HUES6 (cell line): ENCODE results near the gene PLXDC1.
A peak's percentile ranks its signal among the peaks of the same experiment; 100 is the strongest.
"Not testable (repeated sequence)": the region's sequence is repeated elsewhere in the genome, so short reads cannot be mapped to it uniquely, and the experiment has no call there.

ENCODE experiments used
- H3K27ac ChIP-seq: 2 replicates; pipeline ENCODE4 v1.7.0; 2013; ENCODE audit warnings: low read depth, mild to moderate bottlenecking, low read length, inconsistent platforms
- H3K27me3 ChIP-seq: 2 replicates; pipeline ENCODE4 v1.6.1; 2013; ENCODE audit warnings: low read length; ENCODE audit not compliant: control insufficient read depth, insufficient read depth
- H3K36me3 ChIP-seq: 2 replicates; pipeline ENCODE4 v1.6.1; 2013; ENCODE audit warnings: low read length; ENCODE audit not compliant: control insufficient read depth, insufficient read depth
- H3K4me1 ChIP-seq: 2 replicates; pipeline ENCODE4 v1.6.1; 2013; ENCODE audit warnings: low read length; ENCODE audit not compliant: control insufficient read depth, insufficient read depth
- H3K4me3 ChIP-seq: 2 replicates; pipeline ENCODE4 v1.5.1; 2013; ENCODE audit warnings: low read depth, low read length
- H3K9ac ChIP-seq: one replicate; pipeline ENCODE4 v1.6.1; 2013; ENCODE audit warnings: mild to moderate bottlenecking, low read length
- H3K9me3 ChIP-seq: 2 replicates; pipeline ENCODE4 v1.6.1; 2013; ENCODE audit warnings: low read depth, low read length; ENCODE audit not compliant: control insufficient read depth, insufficient read depth

The PLXDC1 gene

GRCh38 chr17:39141294-39141693 lies 10.1 kb downstream of the PLXDC1 start:
- peaks cover 3% of the 10 kb centered on the region; the same call in 1 of the 2 replicates for H3K9me3 ChIP-seq
- no peak overlapping the region for H3K9ac ChIP-seq

GRCh38 chr17:39139561-39139960 lies 11.9 kb downstream of the PLXDC1 start:
- H3K9me3 ChIP-seq = peaks cover 3% of the 10 kb centered on the region; the same call in 1 of the 2 replicates
- H3K36me3 ChIP-seq = no peaks in the 10 kb centered on the region
- H3K9ac ChIP-seq = no peak overlapping the region
- H3K4me3 ChIP-seq = no peak overlapping the region
- no peaks in the 10 kb centered on the region for H3K4me1 ChIP-seq
- H3K27me3 ChIP-seq = no peaks in the 10 kb centered on the region
- H3K27ac ChIP-seq = no peak overlapping the region

More at GRCh38 chr17:39141294-39141693, 10.1 kb downstream of the PLXDC1 start:
- Histone ChIP-seq H3K36me3 (no peaks in the 10 kb centered on the region), H3K4me3 (no peak overlapping the region), H3K27ac (no peak overlapping the region), H3K4me1 (no peaks in the 10 kb centered on the region), H3K27me3 (no peaks in the 10 kb centered on the region)

GRCh38 chr17:39139161-39139511 lies 12.3 kb downstream of the PLXDC1 start:
- H3K27ac ChIP-seq = no peak overlapping the region
- no peak overlapping the region for H3K4me3 ChIP-seq

GRCh38 chr17:39138431-39139160 lies 12.8 kb downstream of the PLXDC1 start:
- Histone ChIP-seq H3K4me1 (no peaks in the 10 kb centered on the region), H3K9me3 (peaks cover 3% of the 10 kb centered on the region; the same call in 1 of the 2 replicates), H3K36me3 (no peaks in the 10 kb centered on the region), H3K27ac (no peak overlapping the region), H3K4me3 (no peak overlapping the region), H3K9ac (no peak overlapping the region), H3K27me3 (no peaks in the 10 kb centered on the region)

More at GRCh38 chr17:39139161-39139511, 12.3 kb downstream of the PLXDC1 start:
- no peaks in the 10 kb centered on the region for H3K36me3 ChIP-seq
- H3K4me1 ChIP-seq = no peaks in the 10 kb centered on the region
- H3K9ac ChIP-seq = no peak overlapping the region
- no peaks in the 10 kb centered on the region for H3K27me3 ChIP-seq
- peaks cover 3% of the 10 kb centered on the region; the same call in 1 of the 2 replicates for H3K9me3 ChIP-seq

- H3K9ac ChIP-seq = no peak overlapping the region
- H3K27ac ChIP-seq = no peak overlapping the region
- no peak overlapping the region for H3K4me3 ChIP-seq
- no peaks in the 10 kb centered on the region for H3K36me3 ChIP-seq
- H3K27me3 ChIP-seq = no peaks in the 10 kb centered on the region
- no peaks in the 10 kb centered on the region for H3K9me3 ChIP-seq
- peaks cover 6% of the 10 kb centered on the region; the same call in 1 of the 2 replicates for H3K4me1 ChIP-seq
Measured at GRCh38 chr17:39134878-39135277, 16.6 kb downstream of the PLXDC1 start.

- Histone ChIP-seq H3K9me3 (no peaks in the 10 kb centered on the region), H3K27me3 (no peaks in the 10 kb centered on the region), H3K36me3 (no peaks in the 10 kb centered on the region), H3K27ac (no peak overlapping the region), H3K9ac (no peak overlapping the region), H3K4me3 (no peak overlapping the region), H3K4me1 (peaks cover 6% of the 10 kb centered on the region; the same call in 1 of the 2 replicates)
Measured at GRCh38 chr17:39132192-39132610, 19.2 kb downstream of the PLXDC1 start.

GRCh38 chr17:39131616-39132015 lies 19.8 kb downstream of the PLXDC1 start:
- no peaks in the 10 kb centered on the region for H3K27me3 ChIP-seq
- H3K36me3 ChIP-seq = no peaks in the 10 kb centered on the region
- H3K9ac ChIP-seq = peak overlapping the region; percentile 20
- H3K4me1 ChIP-seq = peaks cover 6% of the 10 kb centered on the region; the same call in 1 of the 2 replicates
- H3K9me3 ChIP-seq = no peaks in the 10 kb centered on the region
- H3K27ac ChIP-seq = no peak overlapping the region
- no peak overlapping the region for H3K4me3 ChIP-seq

GRCh38 chr17:39130205-39130604 lies 21.2 kb downstream of the PLXDC1 start:
- Histone ChIP-seq H3K27ac (no peak overlapping the region), H3K9me3 (no peaks in the 10 kb centered on the region), H3K4me1 (peaks cover 6% of the 10 kb centered on the region; the same call in 1 of the 2 replicates), H3K9ac (no peak overlapping the region), H3K36me3 (no peaks in the 10 kb centered on the region), H3K27me3 (no peaks in the 10 kb centered on the region), H3K4me3 (no peak overlapping the region)

GRCh38 chr17:39129544-39129943 lies 21.9 kb downstream of the PLXDC1 start:
- not testable (repeated sequence) for H3K4me1 ChIP-seq, H3K9me3 ChIP-seq, H3K9ac ChIP-seq, H3K4me3 ChIP-seq, H3K36me3 ChIP-seq, H3K27me3 ChIP-seq, H3K27ac ChIP-seq

- H3K4me3 ChIP-seq = no peak overlapping the region
- H3K27ac ChIP-seq = no peak overlapping the region
- no peaks in the 10 kb centered on the region for H3K9me3 ChIP-seq
- H3K9ac ChIP-seq = no peak overlapping the region
- H3K27me3 ChIP-seq = no peaks in the 10 kb centered on the region
- peaks cover 3% of the 10 kb centered on the region; the same call in 1 of the 2 replicates for H3K4me1 ChIP-seq
- no peaks in the 10 kb centered on the region for H3K36me3 ChIP-seq
Measured at GRCh38 chr17:39126436-39126835, 25.0 kb downstream of the PLXDC1 start.

GRCh38 chr17:39125143-39125875 lies 26.1 kb downstream of the PLXDC1 start:
- Histone ChIP-seq H3K9ac (no peak overlapping the region), H3K4me3 (no peak overlapping the region)

More at GRCh38 chr17:39125143-39125875, 26.1 kb downstream of the PLXDC1 start:
- H3K27ac ChIP-seq = no peak overlapping the region
- H3K27me3 ChIP-seq = no peaks in the 10 kb centered on the region
- H3K9me3 ChIP-seq = no peaks in the 10 kb centered on the region
- H3K4me1 ChIP-seq = peaks cover 3% of the 10 kb centered on the region; the same call in 1 of the 2 replicates
- no peaks in the 10 kb centered on the region for H3K36me3 ChIP-seq
